Measurements from ENCODE around the gene EPG5. TPM values are rescaled to one million over a fixed set of nuclear protein-coding genes. Genes with fewer than 3 reads are reported as not detected.
A peak's percentile ranks its signal among the peaks of the same experiment; 100 is the strongest.
"Not testable (repeated sequence)": the region's sequence is repeated elsewhere in the genome, so short reads cannot be mapped to it uniquely, and the experiment has no call there.

Gene EPG5
- total RNA-seq, 1 donor from 2014 or later = 44.0 TPM

- DNase-seq (ENCODE audit: low read depth) = no peak
Observed at GRCh38 chr18:45976566-45976965, 9.4 kb upstream of the EPG5 start.

- DNase-seq (ENCODE audit: low read depth) = peak; percentile 80
Observed at GRCh38 chr18:45974088-45974536, 7.0 kb upstream of the EPG5 start.

- not testable (repeated sequence) for DNase-seq (ENCODE audit: low read depth)
Observed at GRCh38 chr18:45964913-45965312, 2.2 kb downstream of the EPG5 start.

GRCh38 chr18:45962866-45963265, 4.3 kb downstream of the EPG5 start:
- peak; percentile 79 for DNase-seq (ENCODE audit: low read depth)

- peak; percentile 92 for DNase-seq (ENCODE audit: low read depth)
Observed at GRCh38 chr18:45962461-45962860, 4.7 kb downstream of the EPG5 start.

- DNase-seq (ENCODE audit: low read depth) = not testable (repeated sequence)
Observed at GRCh38 chr18:45959484-45959883, 7.6 kb downstream of the EPG5 start.

- no peak for DNase-seq (ENCODE audit: low read depth)
Observed at GRCh38 chr18:45958730-45959129, 8.4 kb downstream of the EPG5 start.

- DNase-seq (ENCODE audit: low read depth) = no peak
Observed at GRCh38 chr18:45958027-45958426, 9.1 kb downstream of the EPG5 start.

GRCh38 chr18:45957100-45957499, 10.0 kb downstream of the EPG5 start:
- peak; percentile 42 for DNase-seq (ENCODE audit: low read depth)

GRCh38 chr18:45954070-45954934, 12.8 kb downstream of the EPG5 start:
- DNase-seq (ENCODE audit: low read depth) = peak; percentile 88

- DNase-seq (ENCODE audit: low read depth) = peak; percentile 40
Observed at GRCh38 chr18:45951016-45951714, 16.0 kb downstream of the EPG5 start.

- DNase-seq (ENCODE audit: low read depth) = no peak
Observed at GRCh38 chr18:45945669-45946068, 21.5 kb downstream of the EPG5 start.

GRCh38 chr18:45940724-45941123, 26.4 kb downstream of the EPG5 start:
- DNase-seq (ENCODE audit: low read depth) = no peak

GRCh38 chr18:45939236-45939635, 27.9 kb downstream of the EPG5 start:
- DNase-seq (ENCODE audit: low read depth) = no peak

GRCh38 chr18:45938488-45938935, 28.6 kb downstream of the EPG5 start:
- DNase-seq (ENCODE audit: low read depth) = no peak

- peak; percentile 85 for DNase-seq (ENCODE audit: low read depth)
Observed at GRCh38 chr18:45935591-45936335, 31.4 kb downstream of the EPG5 start.

GRCh38 chr18:45932708-45933107, 34.4 kb downstream of the EPG5 start:
- no peak for DNase-seq (ENCODE audit: low read depth)

- DNase-seq (ENCODE audit: low read depth) = no peak
Observed at GRCh38 chr18:45930963-45931362, 36.2 kb downstream of the EPG5 start.

GRCh38 chr18:45926691-45927090, 40.4 kb downstream of the EPG5 start:
- DNase-seq (ENCODE audit: low read depth) = no peak

GRCh38 chr18:45926085-45926484, 41.0 kb downstream of the EPG5 start:
- DNase-seq (ENCODE audit: low read depth) = no peak

- DNase-seq (ENCODE audit: low read depth) = no peak
Observed at GRCh38 chr18:45923138-45923537, 44.0 kb downstream of the EPG5 start.

GRCh38 chr18:45920367-45920766, 46.8 kb downstream of the EPG5 start:
- DNase-seq (ENCODE audit: low read depth) = peak; percentile 84

All from renal cortical epithelial cell (primary cell).